ENCODE measurements around the gene SDC3. TPM values are rescaled to one million over a fixed set of nuclear protein-coding genes. Genes with fewer than 3 reads are reported as not detected.
"Not testable (repeated sequence)": the region's sequence is repeated elsewhere in the genome, so short reads cannot be mapped to it uniquely, and the experiment has no call there.

SDC3 gene
- total RNA-seq, 4 donors from 2014 or later = 4.3 to 23.5 (median 14.5) TPM

GRCh38 chr1:30950700-30951099 lies 42.1 kb upstream of the SDC3 start:
- DNase-seq (ENCODE audit: low spot score in 2 of 2) = no peak
- H3K4me3 ChIP-seq (ENCODE audit: low read depth, poor library complexity, severe bottlenecking) = no peak overlapping the region
- intact Hi-C loops (cut with DNase I; ENCODE audit: low total_unique reads) = no loop called here
- TF ChIP-seq CTCF (IDR thresholded peaks at IDR 0.05) (no peak), POLR2A (IDR thresholded peaks at IDR 0.05) (no peak)
- 90% methylated on average over 5 of the region's 5 CpGs for WGBS, 2 donors

DNA sequence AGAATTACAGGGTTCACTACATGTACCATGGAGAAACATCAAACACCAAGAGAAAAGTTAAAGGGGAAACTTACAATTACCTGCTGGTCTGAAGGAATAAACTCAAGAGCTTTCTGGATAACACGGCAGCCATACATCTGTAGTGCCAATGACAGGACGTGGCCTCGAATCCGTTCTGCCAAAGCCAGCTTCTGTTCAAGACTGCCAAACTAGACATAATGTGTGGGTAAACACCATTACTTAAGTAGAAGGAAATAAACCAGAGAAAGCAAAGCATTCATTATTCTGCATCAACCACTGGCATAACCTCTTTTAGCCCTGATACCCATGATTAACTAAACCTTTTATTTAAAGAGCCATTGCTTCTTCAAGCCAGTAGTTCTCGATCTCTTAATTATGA lies 41.5 kb upstream of the SDC3 start:
- TF ChIP-seq POLR2A (IDR thresholded peaks at IDR 0.05) (no peak), CTCF (IDR thresholded peaks at IDR 0.05) (no peak)
- intact Hi-C loops (cut with DNase I; ENCODE audit: low total_unique reads) = no loop called here
- H3K4me3 ChIP-seq (ENCODE audit: low read depth, poor library complexity, severe bottlenecking) = no peak overlapping the region
- WGBS, 2 donors = 91% methylated on average over 5 of the region's 5 CpGs
- DNase-seq (ENCODE audit: low spot score in 2 of 2) = no peak

DNA sequence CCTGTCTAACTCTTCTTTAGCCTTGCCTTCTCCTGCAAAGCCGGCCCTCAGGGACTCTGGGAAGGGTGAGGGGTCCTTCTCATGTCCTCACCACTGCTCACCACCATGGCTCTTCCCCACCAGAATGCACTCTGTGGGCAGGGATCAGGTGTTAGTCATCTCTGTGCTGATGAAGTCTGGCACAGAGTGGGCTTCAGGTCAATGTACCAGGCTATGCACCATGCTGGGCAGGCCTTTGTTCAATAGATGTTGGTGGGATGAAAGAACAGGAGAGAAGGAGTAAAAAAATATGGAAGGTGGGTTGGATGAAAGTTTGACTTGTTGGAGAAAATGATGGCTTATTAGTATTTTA lies 40.9 kb upstream of the SDC3 start:
- DNase-seq (ENCODE audit: low spot score in 2 of 2); H3K4me3 ChIP-seq (ENCODE audit: low read depth, poor library complexity, severe bottlenecking); intact Hi-C loops (cut with DNase I; ENCODE audit: low total_unique reads): not testable (repeated sequence)
- WGBS, 2 donors = 100% methylated on average over 1 of the region's 1 CpG

GRCh38 chr1:30948813-30949486 lies 40.4 kb upstream of the SDC3 start:
- 87 to 90% methylated on average over 2 of the region's 5 CpGs for WGBS, 2 donors
- intact Hi-C loops (cut with DNase I; ENCODE audit: low total_unique reads); H3K4me3 ChIP-seq (ENCODE audit: low read depth, poor library complexity, severe bottlenecking); DNase-seq (ENCODE audit: low spot score in 2 of 2): not testable (repeated sequence)

- 94 to 96% methylated on average over 3 of the region's 3 CpGs for WGBS, 2 donors
- intact Hi-C loops (cut with DNase I; ENCODE audit: low total_unique reads) = no loop called here
- no peak for DNase-seq (ENCODE audit: low spot score in 2 of 2)
- TF ChIP-seq POLR2A (IDR thresholded peaks at IDR 0.05) (no peak), CTCF (IDR thresholded peaks at IDR 0.05) (no peak)
- H3K4me3 ChIP-seq (ENCODE audit: low read depth, poor library complexity, severe bottlenecking) = no peak overlapping the region
Observed at GRCh38 chr1:30948278-30948677, 39.7 kb upstream of the SDC3 start.

DNA sequence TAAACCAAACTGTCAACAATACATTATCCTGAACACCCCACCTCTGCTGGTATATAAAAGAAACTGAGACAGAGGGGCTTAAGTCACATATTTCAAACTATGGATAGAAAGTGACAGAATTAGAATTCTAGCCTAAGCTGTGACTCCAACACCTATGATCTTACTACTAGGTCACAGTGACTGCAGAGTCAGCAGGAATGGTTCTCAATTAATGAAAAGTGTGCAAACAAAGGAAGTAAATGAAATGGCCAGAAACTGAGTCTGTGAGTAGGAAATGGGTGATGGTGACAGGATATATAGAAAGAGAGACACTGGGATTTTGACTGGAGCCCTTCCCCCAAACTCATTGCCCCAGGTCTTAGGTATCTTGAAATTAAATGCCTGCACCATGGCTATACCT lies 38.7 kb upstream of the SDC3 start:
- no peak for DNase-seq (ENCODE audit: low spot score in 2 of 2)
- H3K4me3 ChIP-seq (ENCODE audit: low read depth, poor library complexity, severe bottlenecking) = no peak overlapping the region
- intact Hi-C loops (cut with DNase I; ENCODE audit: low total_unique reads) = no loop called here
- TF ChIP-seq CTCF (IDR thresholded peaks at IDR 0.05) = no peak

DNA sequence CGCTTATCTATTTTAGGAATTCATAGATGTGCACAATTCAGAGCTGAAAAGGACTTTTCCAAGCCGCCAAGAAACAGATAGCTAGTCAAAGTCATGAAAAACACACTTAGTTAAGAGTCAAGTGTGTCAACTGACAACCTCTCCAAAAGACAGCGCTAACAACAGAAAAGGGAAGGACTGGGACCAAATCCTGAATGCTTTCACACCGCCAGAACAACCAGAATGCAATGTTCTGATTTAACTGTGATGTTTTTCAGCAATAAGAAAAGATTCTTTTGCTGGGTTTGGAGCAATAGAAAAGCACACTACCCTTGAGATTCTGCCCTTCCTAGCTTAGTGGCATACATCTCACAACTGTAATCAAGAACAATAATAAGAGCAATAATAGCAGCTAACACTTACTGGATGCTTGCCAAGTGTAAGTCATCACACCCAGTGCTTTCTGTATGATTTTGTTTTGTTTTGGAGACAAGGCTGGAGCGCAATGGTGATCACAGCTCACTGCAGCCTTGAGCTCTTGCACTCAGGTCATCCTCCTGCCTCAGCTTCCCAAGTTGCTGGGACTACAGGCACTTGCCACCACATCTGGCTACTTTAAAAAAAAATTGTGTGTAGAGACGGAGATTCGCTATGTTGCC lies 33.9 kb upstream of the SDC3 start:
- intact Hi-C loops (cut with DNase I; ENCODE audit: low total_unique reads) = no loop called here
- TF ChIP-seq CTCF (IDR thresholded peaks at IDR 0.05) (no peak), POLR2A (IDR thresholded peaks at IDR 0.05) (no peak)
- 89 to 95% methylated on average over 7 of the region's 7 CpGs for WGBS, 2 donors
- no peak overlapping the region for H3K4me3 ChIP-seq (ENCODE audit: low read depth, poor library complexity, severe bottlenecking)
- no peak for DNase-seq (ENCODE audit: low spot score in 2 of 2)

Data from lower leg skin (tissue), 4 donors.